HepG2 (cell line): ENCODE data around the gene SYP. TPM values are rescaled to one million over a fixed set of nuclear protein-coding genes. Genes with fewer than 3 reads are reported as not detected.

Experiments
- ATAC-seq: fragments of 200-7000 bp; cut with Tn5 transposase; 3 replicates; pipeline ENCODE4 v1.9.1; 2020; ENCODE audit warnings: mild to moderate bottlenecking, moderate library complexity
- BruUV-seq: library from RNA; stranded (reverse); fragments of 400-500 nt; replicated peaks from 2 replicates; lab custom pipeline; 2021; lab: Mats Ljungman, UMichigan
- CTCF ChIA-PET: fragments of 300-600 bp; formaldehyde crosslinking; extraction: SDS; loops from one replicate; lab custom pipeline; 2021; ENCODE audit warnings: low total read pairs, inconsistent platforms, low intra/inter-chr PET ratio; lab: Yijun Ruan, JAX
- POLR2A ChIA-PET: fragments of 350-600 bp; sonication (Branson Sonifier 250); formaldehyde crosslinking; loops from one replicate; lab custom pipeline; 2020; ENCODE audit warnings: antibody characterized with exemption, inconsistent platforms; lab: Yijun Ruan, JAX
- DNase-seq: peaks from one replicate; pipeline ENCODE4 v3.0.0-alpha.2; 2015; ENCODE audit warnings: low spot score
- FAIRE-seq: peaks from 3 replicates; lab custom pipeline; 2011; peaks lifted over from hg19 to GRCh38; lab: Jason Lieb, UNC
- H2AFZ ChIP-seq: one replicate; pipeline ENCODE4 v1.6.1; 2011; ENCODE audit warnings: low read length, inconsistent platforms
- H3K27ac ChIP-seq: fragments of 300-600 bp; 3 replicates; pipeline ENCODE4 v1.8.0; 2011; ENCODE audit warnings: mixed run types, mild to moderate bottlenecking, mixed read lengths, low read length, inconsistent platforms; ENCODE audit not compliant: insufficient read depth; ENCODE audit errors: extremely low read length
- H3K27me3 ChIP-seq, 2 experiments: fragments of 200-600 bp in 1 of 2; 2 replicates in 1 of 2; 3 replicates in 1 of 2; pipeline versions ENCODE4 v1.6.0 to v1.8.0; 2011; ENCODE audit warnings: low read length in 2 of 2, mild to moderate bottlenecking in 2 of 2, moderate library complexity in 2 of 2, inconsistent platforms in 1 of 2; ENCODE audit not compliant: insufficient read depth in 2 of 2, control insufficient read depth in 1 of 2
- H3K36me3 ChIP-seq, 2 experiments: fragments of 200-600 bp in 1 of 2; replicated peaks in 1 of 2; 2 replicates in 1 of 2; 3 replicates in 1 of 2; pipeline versions ENCODE4 v1.5.1 to v1.8.0; 2011; ENCODE audit warnings: low read length in 2 of 2, inconsistent platforms in 1 of 2; ENCODE audit not compliant: insufficient read depth in 2 of 2, control insufficient read depth in 1 of 2
- H3K4me1 ChIP-seq: 2 replicates; pipeline ENCODE4 v1.5.1; 2012; ENCODE audit warnings: low read length, inconsistent platforms; ENCODE audit not compliant: insufficient read depth
- H3K4me2 ChIP-seq: 2 replicates; pipeline ENCODE4 v1.6.0; 2011; ENCODE audit warnings: low read depth, low read length, inconsistent platforms
- H3K4me3 ChIP-seq, 3 experiments: fragments of 200-600 bp in 1 of 3; sonication (generic), shearing (Covaris generic) in 1 of 3; replicated peaks in 1 of 3; 2 replicates each; pipeline ENCODE4 v1.5.1; 2011 to 2016; ENCODE audit warnings: low read length in 3 of 3, inconsistent platforms in 2 of 3, low read depth in 2 of 3, mild to moderate bottlenecking in 2 of 3, control low read depth in 1 of 3, mixed read lengths in 1 of 3; ENCODE audit not compliant: insufficient read depth in 1 of 3
- H3K79me2 ChIP-seq: one replicate; pipeline ENCODE4 v1.6.1; 2011; ENCODE audit warnings: low read length, inconsistent platforms; ENCODE audit not compliant: insufficient read depth
- H3K9ac ChIP-seq: 2 replicates; pipeline ENCODE4 v1.6.0; 2011; ENCODE audit warnings: mild to moderate bottlenecking, low read depth, low read length, inconsistent platforms; ENCODE audit not compliant: insufficient read depth
- H3K9me3 ChIP-seq: 2 replicates; pipeline ENCODE4 v1.5.1; 2012; ENCODE audit warnings: mild to moderate bottlenecking, low read length
- H4K20me1 ChIP-seq: 2 replicates; pipeline ENCODE4 v1.6.0; 2011; ENCODE audit warnings: inconsistent platforms, mild to moderate bottlenecking, low read length, moderate library complexity; ENCODE audit not compliant: insufficient read depth
- ATAD3A ChIP-seq: sonication (generic); formaldehyde crosslinking; IDR thresholded peaks from 2 replicates; pipeline ENCODE4 v1.4.0; 2020; ENCODE audit warnings: missing genetic modification reagents
- CBX1 ChIP-seq: IDR thresholded peaks from one replicate; pipeline ENCODE4 v1.6.1; 2016; ENCODE audit warnings: antibody characterized with exemption, low read depth
- CHD4 ChIP-seq: fragments of 200-600 bp; sonication (generic); IDR thresholded peaks from 2 replicates; pipeline ENCODE4 v1.7.0; 2017; ENCODE audit warnings: mild to moderate bottlenecking, low read length, borderline replicate concordance
- RARA ChIP-seq: IDR thresholded peaks from 2 replicates; pipeline ENCODE4 v1.6.1; 2016; ENCODE audit warnings: missing genetic modification reagents, missing compliant biosample characterization
- ZFX ChIP-seq: sonication (generic); formaldehyde crosslinking; IDR thresholded peaks from 2 replicates; pipeline ENCODE4 v1.4.0; 2020; ENCODE audit warnings: mild to moderate bottlenecking, low read depth, missing genetic modification reagents, moderate library complexity
- ZNF550 ChIP-seq: sonication (generic); formaldehyde crosslinking; IDR thresholded peaks from 2 replicates; pipeline ENCODE4 v1.4.0; 2020; ENCODE audit warnings: mild to moderate bottlenecking, missing genetic modification reagents, borderline replicate concordance
- ZNF619 ChIP-seq: sonication (generic); formaldehyde crosslinking; IDR thresholded peaks from 2 replicates; pipeline ENCODE4 v1.4.0; 2020; ENCODE audit warnings: mild to moderate bottlenecking, missing genetic modification reagents
- WGBS: methylation state at CpG from one replicate; pipeline ENCODE4 v1.1.6; 2017; ENCODE audit warnings: low lambda C conversion rate; 5-methylcytosine and 5-hydroxymethylcytosine counted together
- in situ Hi-C: cut with HindIII; loops from 2 replicates; pipeline ENCODE4 v1.10.0; 2017; ENCODE audit warnings: low pct_unique_long_range_greater_than_20kb; ENCODE audit not compliant: extremely low pct_ligation_motif_present
- intact Hi-C: fragments of 100-400 bp; cut with micrococcal nuclease; formaldehyde crosslinking; loops from one replicate; pipeline ENCODE4 v1.10.0; 2022; ENCODE audit not compliant: unreplicated experiment
- polyA plus RNA-seq, 8 experiments: library from polyadenylated mRNA; depleted of rRNA in 3 of 8; stranded (reverse) in 7 of 8; unstranded in 1 of 8; fragments of >200 nt; fragmentation: Illumina TruSeq in 4 of 8; extraction: Trizol in 4 of 8; gene quantifications; 2 replicates each; pipeline versions ENCODE4 v1.2.1 to v1.2.3, GENCODE V29; 2011 to 2016; ENCODE audit warnings: low read depth in 4 of 8, missing spikeins in 1 of 8, mixed read lengths in 1 of 8; ENCODE audit not compliant: insufficient read depth in 1 of 8
- total RNA-seq, 5 experiments: library from RNA; depleted of rRNA; stranded (reverse); fragments of >200 nt; fragmentation: Illumina TruSeq; extraction: Trizol; gene quantifications; 2 replicates each; pipeline ENCODE4 v1.2.3, GENCODE V29; 2016; ENCODE audit warnings: low read depth in 1 of 5
- TF ChIP-seq, protein P1 (sequence below): sonication (generic); formaldehyde crosslinking; IDR thresholded peaks from 2 replicates; pipeline ENCODE4 v1.5.1; 2020; ENCODE audit warnings: missing genetic modification reagents, mild to moderate bottlenecking, borderline replicate concordance
- TF ChIP-seq, protein P2 (sequence below): IDR thresholded peaks from 2 replicates; pipeline ENCODE4 v1.6.1; 2016; ENCODE audit warnings: missing biosample characterization, missing genetic modification reagents, low read depth
- TF ChIP-seq, protein P3 (sequence below): sonication (generic); formaldehyde crosslinking; IDR thresholded peaks from 2 replicates; pipeline ENCODE4 v1.4.0; 2020; ENCODE audit warnings: missing genetic modification reagents, mild to moderate bottlenecking, borderline replicate concordance

SYP gene
- total and polyA plus RNA-seq, 2 of the 13 experiments (the other 11 are each of a cell fraction or from before 2014, with no cell fraction given), result 2.0 to 2.5 TPM

DNA sequence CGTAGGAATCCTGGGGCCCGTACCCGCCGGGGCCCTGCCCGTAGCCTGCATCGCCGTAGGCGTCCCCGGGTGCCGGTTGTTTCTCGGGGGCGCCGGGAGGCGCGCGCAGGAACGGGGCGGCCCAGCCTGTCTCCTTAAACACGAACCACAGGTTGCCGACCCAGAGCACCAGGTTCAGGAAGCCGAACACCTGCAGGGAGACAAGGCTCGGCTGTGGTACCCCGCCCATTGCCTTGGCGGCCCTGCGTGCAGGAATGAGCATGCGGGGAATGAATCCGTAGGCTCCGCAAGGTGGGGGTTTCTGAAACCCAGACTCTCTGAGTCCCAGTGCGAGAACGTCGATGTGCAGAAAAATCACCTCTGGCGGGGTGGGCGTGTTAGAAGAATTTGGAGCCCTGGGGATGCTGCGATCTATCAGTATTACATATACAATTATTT lies 8.4 kb downstream of the SYP start (continued):
- TF ChIP-seq, protein P1, sequence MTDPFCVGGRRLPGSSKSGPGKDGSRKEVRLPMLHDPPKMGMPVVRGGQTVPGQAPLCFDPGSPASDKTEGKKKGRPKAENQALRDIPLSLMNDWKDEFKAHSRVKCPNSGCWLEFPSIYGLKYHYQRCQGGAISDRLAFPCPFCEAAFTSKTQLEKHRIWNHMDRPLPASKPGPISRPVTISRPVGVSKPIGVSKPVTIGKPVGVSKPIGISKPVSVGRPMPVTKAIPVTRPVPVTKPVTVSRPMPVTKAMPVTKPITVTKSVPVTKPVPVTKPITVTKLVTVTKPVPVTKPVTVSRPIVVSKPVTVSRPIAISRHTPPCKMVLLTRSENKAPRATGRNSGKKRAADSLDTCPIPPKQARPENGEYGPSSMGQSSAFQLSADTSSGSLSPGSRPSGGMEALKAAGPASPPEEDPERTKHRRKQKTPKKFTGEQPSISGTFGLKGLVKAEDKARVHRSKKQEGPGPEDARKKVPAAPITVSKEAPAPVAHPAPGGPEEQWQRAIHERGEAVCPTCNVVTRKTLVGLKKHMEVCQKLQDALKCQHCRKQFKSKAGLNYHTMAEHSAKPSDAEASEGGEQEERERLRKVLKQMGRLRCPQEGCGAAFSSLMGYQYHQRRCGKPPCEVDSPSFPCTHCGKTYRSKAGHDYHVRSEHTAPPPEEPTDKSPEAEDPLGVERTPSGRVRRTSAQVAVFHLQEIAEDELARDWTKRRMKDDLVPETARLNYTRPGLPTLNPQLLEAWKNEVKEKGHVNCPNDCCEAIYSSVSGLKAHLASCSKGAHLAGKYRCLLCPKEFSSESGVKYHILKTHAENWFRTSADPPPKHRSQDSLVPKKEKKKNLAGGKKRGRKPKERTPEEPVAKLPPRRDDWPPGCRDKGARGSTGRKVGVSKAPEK, result no peak
- TF ChIP-seq ZFX, result peak; percentile 43

DNA sequence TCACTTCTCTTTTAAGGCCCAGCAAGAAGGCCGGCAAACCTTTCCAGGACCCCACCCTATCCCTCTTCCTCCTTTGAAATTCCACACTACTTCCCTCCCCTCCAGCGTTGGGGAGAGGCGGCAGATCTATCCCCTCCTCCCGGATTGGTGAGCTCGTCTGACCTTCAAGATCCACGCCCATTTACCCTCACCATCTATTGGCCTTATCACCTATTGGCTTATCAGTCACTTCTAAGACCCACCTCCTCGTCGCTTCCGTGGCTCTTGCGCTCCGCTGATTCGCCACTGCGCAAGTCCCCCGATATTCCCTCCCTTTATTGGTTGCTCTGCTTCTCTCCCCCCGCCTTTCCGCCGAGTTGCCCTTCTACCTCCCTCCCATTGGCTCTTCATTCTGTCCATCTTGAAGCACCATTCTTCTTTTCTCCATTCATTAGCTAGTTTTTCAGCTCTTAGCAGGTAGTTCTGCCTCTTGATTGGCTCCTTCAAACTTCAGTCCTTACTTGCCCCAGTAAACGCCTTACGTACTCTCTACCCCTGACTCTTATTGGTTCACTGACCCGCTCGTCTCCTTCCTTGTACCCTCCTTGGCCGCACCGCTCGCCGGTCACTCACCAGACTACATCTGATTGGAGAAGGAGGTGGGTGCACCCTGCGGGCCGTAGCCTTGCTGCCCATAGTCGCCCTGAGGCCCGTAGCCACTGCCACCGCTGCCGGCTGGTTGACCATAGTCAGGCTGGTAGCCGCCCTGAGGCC lies 9.0 kb downstream of the SYP start:
- no peaks in the 10 kb centered on the region for H3K27me3 ChIP-seq
- BruUV-seq, result no TSS peak
- in situ Hi-C loops, result no loop called here
- peak; percentile 100 for FAIRE-seq
- no peaks in the 10 kb centered on the region for H3K9me3 ChIP-seq
- H3K4me2 ChIP-seq, result peak overlapping the region; percentile 65
- 1% methylated on average over 23 of the region's 32 CpGs for WGBS
- peak; percentile 98 for DNase-seq
- ChIA-PET CTCF (no interaction called here), POLR2A (interaction anchor here (0.6 to 1.7 kb wide), 30 partner anchors 10 to 731 kb away, joined by 3 to 21 read pairs (median 4); partner anchors contain the start of genes CCDC22, CLCN5, HDAC6 and PPP1R3F)
- peak overlapping the region; percentile 84 for H3K27ac ChIP-seq
- ATAC-seq, result peak; percentile 95
- H3K36me3 ChIP-seq, result no peaks in the 10 kb centered on the region
- H3K4me1 ChIP-seq, result peaks cover 59% of the 10 kb centered on the region
- H4K20me1 ChIP-seq, result no peaks in the 10 kb centered on the region
- intact Hi-C loops, result loop anchor here (5.0 kb wide), 1 partner anchor 76 kb away; the partner anchor contains the start of gene PPP1R3F
- no peak overlapping the region for H2AFZ ChIP-seq
- H3K79me2 ChIP-seq, result no peaks in the 10 kb centered on the region
- H3K9ac ChIP-seq, result peak overlapping the region; percentile 86
- peak overlapping the region; percentile 64 to 80 (median 78); a peak in 5 of 6 replicates for H3K4me3 ChIP-seq
- TF ChIP-seq CBX1 (no peak), ZNF619 (CRISPR knock-in tag) (no peak), RARA (no peak), ZNF550 (CRISPR knock-in tag) (no peak), CHD4 (no peak), ATAD3A (no peak)
- TF ChIP-seq, protein P2, sequence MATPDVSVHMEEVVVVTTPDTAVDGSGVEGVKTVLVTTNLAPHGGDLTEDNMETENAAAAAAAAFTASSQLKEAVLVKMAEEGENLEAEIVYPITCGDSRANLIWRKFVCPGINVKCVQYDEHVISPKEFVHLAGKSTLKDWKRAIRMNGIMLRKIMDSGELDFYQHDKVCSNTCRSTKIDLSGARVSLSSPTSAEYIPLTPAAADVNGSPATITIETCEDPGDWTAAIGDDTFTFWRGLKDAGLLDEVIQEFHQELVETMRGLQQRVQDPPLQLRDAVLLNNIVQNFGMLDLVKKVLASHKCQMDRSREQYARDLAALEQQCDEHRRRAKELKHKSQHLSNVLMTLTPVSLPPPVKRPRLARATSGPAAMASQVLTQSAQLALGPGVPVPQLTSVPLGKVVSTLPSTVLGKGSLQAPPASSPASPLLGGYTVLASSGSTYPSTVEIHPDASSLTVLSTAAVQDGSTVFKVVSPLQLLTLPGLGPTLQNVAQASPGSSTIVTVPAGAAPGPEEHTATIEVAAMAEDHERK (CRISPR knock-in tag), result peak; percentile 50; the same call in 1 of the 2 replicates
- TF ChIP-seq, protein P1, result no peak
- TF ChIP-seq, protein P3, sequence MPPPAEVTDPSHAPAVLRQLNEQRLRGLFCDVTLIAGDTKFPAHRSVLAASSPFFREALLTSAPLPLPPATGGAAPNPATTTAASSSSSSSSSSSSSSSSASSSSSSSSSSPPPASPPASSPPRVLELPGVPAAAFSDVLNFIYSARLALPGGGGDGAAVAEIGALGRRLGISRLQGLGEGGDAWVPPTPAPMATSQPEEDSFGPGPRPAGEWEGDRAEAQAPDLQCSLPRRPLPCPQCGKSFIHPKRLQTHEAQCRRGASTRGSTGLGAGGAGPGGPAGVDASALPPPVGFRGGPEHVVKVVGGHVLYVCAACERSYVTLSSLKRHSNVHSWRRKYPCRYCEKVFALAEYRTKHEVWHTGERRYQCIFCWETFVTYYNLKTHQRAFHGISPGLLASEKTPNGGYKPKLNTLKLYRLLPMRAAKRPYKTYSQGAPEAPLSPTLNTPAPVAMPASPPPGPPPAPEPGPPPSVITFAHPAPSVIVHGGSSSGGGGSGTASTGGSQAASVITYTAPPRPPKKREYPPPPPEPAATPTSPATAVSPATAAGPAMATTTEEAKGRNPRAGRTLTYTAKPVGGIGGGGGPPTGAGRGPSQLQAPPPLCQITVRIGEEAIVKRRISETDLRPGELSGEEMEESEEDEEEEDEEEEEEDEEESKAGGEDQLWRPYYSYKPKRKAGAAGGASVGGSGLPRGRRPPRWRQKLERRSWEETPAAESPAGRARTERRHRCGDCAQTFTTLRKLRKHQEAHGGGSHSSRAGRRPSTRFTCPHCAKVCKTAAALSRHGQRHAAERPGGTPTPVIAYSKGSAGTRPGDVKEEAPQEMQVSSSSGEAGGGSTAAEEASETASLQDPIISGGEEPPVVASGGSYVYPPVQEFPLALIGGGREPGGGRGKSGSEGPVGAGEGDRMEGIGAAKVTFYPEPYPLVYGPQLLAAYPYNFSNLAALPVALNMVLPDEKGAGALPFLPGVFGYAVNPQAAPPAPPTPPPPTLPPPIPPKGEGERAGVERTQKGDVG, result no peak
